HL-60 (cell line): Measurements from ENCODE around the gene FAM53B.

ENCODE experiments used
- DNase-seq, 2 experiments: peaks; one replicate each; pipeline ENCODE4 v3.0.0-alpha.2; 2010 to 2020; ENCODE audit warnings: low read depth in 1 of 2, low spot score in 1 of 2
- H3K27ac ChIP-seq: fragments of 250-450 bp; sonication (Bioruptor Pico); replicated peaks from 2 replicates; pipeline ENCODE4 v1.5.1; 2020; ENCODE audit warnings: mild to moderate bottlenecking, moderate library complexity
- H3K27me3 ChIP-seq: fragments of 250-450 bp; sonication (Bioruptor Pico); 2 replicates; pipeline ENCODE4 v1.5.1; 2021; ENCODE audit warnings: mild to moderate bottlenecking, moderate library complexity; ENCODE audit not compliant: insufficient read depth, poor library complexity, severe bottlenecking
- H3K4me3 ChIP-seq: replicated peaks from 2 replicates; pipeline ENCODE4 v1.5.1; 2011; ENCODE audit warnings: mild to moderate bottlenecking, control low read depth, low read length; ENCODE audit not compliant: insufficient read depth
- CTCF ChIP-seq: IDR thresholded peaks from one replicate; pipeline ENCODE4 v1.5.1; 2011; ENCODE audit warnings: low read length, control low read depth, inconsistent platforms; ENCODE audit not compliant: insufficient read depth
- GABPA ChIP-seq: IDR thresholded peaks from 2 replicates; pipeline ENCODE4 v1.6.1; 2012; ENCODE audit warnings: low read depth
- POLR2AphosphoS5 ChIP-seq: IDR thresholded peaks from 2 replicates; pipeline ENCODE4 v1.6.1; 2012; ENCODE audit warnings: low read depth
- REST ChIP-seq: IDR thresholded peaks from 2 replicates; pipeline ENCODE4 v1.6.1; 2012; ENCODE audit warnings: low read depth; ENCODE audit not compliant: insufficient replicate concordance
- SPI1 ChIP-seq: IDR thresholded peaks from 2 replicates; pipeline ENCODE4 v1.6.1; 2012; ENCODE audit warnings: low read depth, mild to moderate bottlenecking, borderline replicate concordance

Gene FAM53B

DNA sequence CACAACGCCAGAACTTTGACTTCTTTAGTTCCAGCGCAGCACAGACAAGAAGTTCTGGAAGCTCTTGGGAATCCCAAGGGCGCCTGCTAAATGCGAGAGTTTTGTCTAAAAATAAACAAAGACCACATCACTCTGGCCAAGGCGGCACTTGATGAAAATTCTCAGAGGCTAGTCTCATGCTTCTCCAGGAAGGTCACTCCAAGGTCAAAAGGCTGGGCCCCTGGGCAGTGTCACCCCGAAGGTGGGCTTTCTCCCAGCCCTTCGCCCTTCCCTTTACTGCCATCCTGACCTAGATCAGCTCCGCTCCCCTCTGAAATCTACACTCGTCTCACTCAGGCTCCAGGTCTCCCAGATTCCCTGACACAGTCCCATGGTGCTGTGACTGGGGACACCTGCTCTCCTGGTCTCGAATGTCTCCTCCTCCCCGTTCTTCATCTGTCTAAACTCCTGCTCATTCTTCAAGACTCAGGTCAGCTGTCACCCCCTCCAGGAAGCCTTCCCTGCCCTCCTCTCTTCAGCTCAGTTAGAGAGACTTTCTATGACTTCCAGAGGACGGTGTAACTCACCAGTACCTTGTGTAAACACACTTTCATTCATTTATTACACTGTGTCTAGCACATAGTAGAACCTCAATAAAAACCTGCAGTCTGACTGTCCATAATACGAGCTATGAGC, 10.5 kb downstream of the FAM53B start:
- no peak for DNase-seq
- H3K4me3 ChIP-seq = no peak overlapping the region

DNA sequence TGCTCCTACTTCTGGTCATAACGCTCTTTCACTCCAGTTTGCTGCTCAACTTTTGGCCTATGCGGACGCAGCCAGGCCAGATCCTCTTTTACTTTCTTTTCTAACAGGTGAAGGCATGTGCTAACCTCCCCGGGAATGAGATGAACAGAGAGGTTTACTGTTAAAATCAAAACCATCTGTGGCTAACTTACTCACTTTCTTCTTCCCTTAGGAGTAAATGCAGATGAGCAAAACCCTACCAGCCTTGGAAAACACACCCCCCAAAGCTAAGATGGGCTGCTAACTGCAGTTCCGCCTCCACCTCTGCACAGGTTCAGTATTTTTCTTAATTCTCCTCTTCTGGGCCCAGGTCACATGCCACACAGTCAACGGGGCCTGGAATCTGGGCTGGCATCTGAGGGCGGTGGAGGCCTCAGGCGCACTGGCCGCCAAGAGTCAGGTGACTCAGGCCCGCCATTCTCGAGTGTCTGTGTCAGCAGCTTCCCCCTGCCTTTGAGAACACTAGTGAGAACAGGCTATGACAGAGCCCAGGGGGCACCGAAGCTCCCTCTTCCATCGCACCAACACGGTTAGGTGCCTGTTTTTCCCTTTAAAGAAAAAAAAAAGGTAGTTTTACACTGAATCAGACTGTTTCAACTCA, 11.1 kb downstream of the FAM53B start:
- no peak for TF ChIP-seq POLR2AphosphoS5
- Histone ChIP-seq H3K4me3 (no peak overlapping the region), H3K27ac (no peak overlapping the region), H3K27me3 (no peaks in the 10 kb centered on the region)
- DNase-seq = no peak

More for the DNA sequence above, 10.5 kb downstream of the FAM53B start:
- Histone ChIP-seq H3K27me3 (no peaks in the 10 kb centered on the region), H3K27ac (no peak overlapping the region)
- TF ChIP-seq SPI1 (no peak), GABPA (no peak), CTCF (no peak), REST (no peak), POLR2AphosphoS5 (no peak)

GRCh38 chr10:124731551-124731950, 12.6 kb downstream of the FAM53B start:
- DNase-seq = no peak

More at GRCh38 chr10:124731551-124731950, 12.6 kb downstream of the FAM53B start:
- Histone ChIP-seq H3K27ac (no peak overlapping the region), H3K4me3 (no peak overlapping the region), H3K27me3 (no peaks in the 10 kb centered on the region)
- TF ChIP-seq CTCF = no peak
- TF ChIP-seq REST = no peak
- no peak for TF ChIP-seq POLR2AphosphoS5
- no peak for TF ChIP-seq SPI1
- no peak for TF ChIP-seq GABPA
